Tibial artery (tissue), 4 donors: ENCODE data around the gene GAMT.

Experiments
- DNase-seq, 2 donors: peaks; one replicate each; pipeline ENCODE4 v3.0.0-alpha.2; 2019
- H3K27ac ChIP-seq, 2 donors: fragments of 200-600 bp; sonication (generic) in 1 of 2; 1 replicate in 1 of 2; 2 replicates in 1 of 2; pipeline ENCODE4 v1.5.1; 2018 to 2019; ENCODE audit warnings: mild to moderate bottlenecking in 1 of 2
- H3K27me3 ChIP-seq, 2 donors: fragments of 200-600 bp; sonication (generic) in 1 of 2; one replicate each; pipeline versions ENCODE4 v1.5.1 to v1.6.0; 2016 to 2019
- H3K36me3 ChIP-seq, 3 donors: fragments of 200-600 bp; sonication (generic) in 2 of 3; one replicate each; pipeline ENCODE4 v1.5.1; 2016 to 2019; ENCODE audit warnings: mild to moderate bottlenecking in 2 of 3
- H3K4me1 ChIP-seq, 4 donors: fragments of 200-600 bp; sonication (generic) in 2 of 4; 1 replicate in 3 of 4; 2 replicates in 1 of 4; pipeline ENCODE4 v1.5.1; 2016 to 2019
- H3K4me3 ChIP-seq, 2 donors: fragments of 200-600 bp; sonication (generic) in 1 of 2; 1 replicate in 1 of 2; 2 replicates in 1 of 2; pipeline ENCODE4 v1.5.1; 2018 to 2019; ENCODE audit warnings: mild to moderate bottlenecking in 2 of 2
- H3K9me3 ChIP-seq, 3 donors: fragments of 200-600 bp; sonication (generic) in 1 of 3; one replicate each; pipeline ENCODE4 v1.5.1; 2016 to 2019
- CTCF ChIP-seq, 2 experiments: fragments of 200-600 bp in 1 of 2; fragments of 450-650 bp in 1 of 2; IDR thresholded peaks; one replicate each; pipeline ENCODE4 v1.5.1; 2017 to 2019; ENCODE audit warnings: antibody characterized with exemption in 2 of 2, mild to moderate bottlenecking in 1 of 2, moderate library complexity in 1 of 2
- intact Hi-C: fragments of 100-400 bp; cut with DNase I; formaldehyde crosslinking; loops from one replicate; pipeline ENCODE4 v1.15.0; 2023; ENCODE audit warnings: low total_unique reads

Gene GAMT

GRCh38 chr19:1357531-1358109 lies 43.7 kb downstream of the GAMT start:
- no peak overlapping the region for H3K4me3 ChIP-seq
- H3K27me3 ChIP-seq, result no peaks in the 10 kb centered on the region
- no peak overlapping the region for H3K27ac ChIP-seq
- peaks cover 16 to 38% (median 29%) of the 10 kb centered on the region in 3 donors for H3K36me3 ChIP-seq
- no peaks in the 10 kb centered on the region for H3K9me3 ChIP-seq
- intact Hi-C loops, result loop anchor here (10.0 kb wide), 1 partner anchor 47 kb away; the partner anchor contains the start of genes DAZAP1 and GAMT
- no peak for DNase-seq
- no peak for TF ChIP-seq CTCF (IDR thresholded peaks at IDR 0.05)
- peaks cover 0 to 53% (median 47%) of the 10 kb centered on the region in 4 donors for H3K4me1 ChIP-seq

DNA sequence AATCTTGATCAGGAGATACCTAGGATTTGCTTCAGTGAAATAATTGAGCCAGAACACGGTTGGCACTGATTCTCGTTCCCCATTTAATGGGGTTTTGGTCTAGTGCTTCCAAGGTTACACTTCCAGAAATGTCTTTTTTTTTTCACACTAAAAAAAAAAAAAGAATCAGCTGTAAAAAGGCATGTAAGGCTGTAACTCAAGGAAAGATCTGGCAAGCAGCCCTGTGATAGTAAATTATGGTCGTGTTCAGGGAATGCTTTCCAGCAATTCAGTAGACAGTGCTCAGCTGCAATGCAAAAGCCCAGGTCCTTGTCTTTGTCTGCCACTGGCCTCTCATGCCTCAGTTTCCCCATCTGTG lies 44.9 kb downstream of the GAMT start:
- Histone ChIP-seq H3K4me1 (peaks cover 0 to 42% (median 36%) of the 10 kb centered on the region in 4 donors), H3K27ac (peak overlapping the region; percentile 94 to 96), H3K27me3 (no peaks in the 10 kb centered on the region), H3K4me3 (peak overlapping the region; percentile 79 to 97), H3K9me3 (no peaks in the 10 kb centered on the region), H3K36me3 (peaks cover 12 to 30% (median 23%) of the 10 kb centered on the region in 3 donors)
- DNase-seq, result no peak
- intact Hi-C loops, result loop anchor here (10.0 kb wide), 1 partner anchor 48 kb away; the partner anchor contains the start of genes DAZAP1 and GAMT
- TF ChIP-seq CTCF (IDR thresholded peaks at IDR 0.05), result no peak

DNA sequence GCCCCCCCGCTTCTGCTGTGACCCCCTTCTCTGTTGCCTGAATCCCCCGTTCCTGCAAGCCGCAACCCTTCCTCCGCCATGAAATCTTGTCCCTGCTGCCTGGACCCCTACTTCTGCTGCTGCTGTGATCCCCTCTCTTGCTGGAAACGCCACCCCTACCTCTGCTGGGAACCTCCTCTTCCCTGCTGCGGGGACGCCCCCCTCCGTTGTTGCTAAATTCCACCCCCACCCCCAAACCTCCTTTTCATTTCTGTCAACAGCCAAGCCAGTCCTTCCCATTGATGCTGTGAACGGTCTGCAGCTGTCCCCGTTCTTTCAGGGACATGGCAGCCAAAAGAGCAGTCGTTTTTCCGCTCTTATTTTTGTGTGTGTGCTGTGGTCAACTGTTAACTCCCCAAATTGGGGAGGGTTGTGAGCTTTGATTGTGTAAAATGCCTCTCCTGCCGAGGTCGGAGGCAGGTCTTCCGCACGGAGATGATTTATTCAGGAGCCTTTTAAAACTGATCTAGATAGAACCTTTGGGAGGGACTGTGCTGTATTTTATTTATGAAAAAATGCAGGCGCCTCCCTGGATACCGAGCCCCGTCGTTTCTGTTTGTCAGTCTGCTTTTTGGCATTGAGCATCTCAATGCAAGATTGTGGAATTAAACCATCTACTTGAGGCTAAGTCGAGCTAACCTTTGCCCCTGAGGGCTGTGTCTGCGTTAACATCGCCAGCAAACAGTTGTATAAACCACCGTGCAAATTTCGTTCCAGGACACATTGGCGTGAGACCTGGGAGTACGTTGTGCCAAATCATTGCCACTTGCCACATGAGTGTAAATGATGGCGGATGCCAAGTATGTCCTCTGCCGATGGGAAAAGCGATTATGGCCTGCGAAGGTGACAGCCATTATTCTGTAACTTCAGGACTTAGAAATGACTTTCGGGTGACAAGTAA lies 45.5 kb downstream of the GAMT start:
- peaks cover 0 to 35% (median 30%) of the 10 kb centered on the region in 4 donors for H3K4me1 ChIP-seq
- TF ChIP-seq CTCF (IDR thresholded peaks at IDR 0.05), result no peak
- peak overlapping the region; percentile 94 to 96 for H3K27ac ChIP-seq
- no peaks in the 10 kb centered on the region for H3K27me3 ChIP-seq
- intact Hi-C loops, result loop anchor here (10.0 kb wide), 1 partner anchor 49 kb away; the partner anchor contains the start of genes DAZAP1 and GAMT
- no peaks in the 10 kb centered on the region for H3K9me3 ChIP-seq
- peak overlapping the region; percentile 79 to 97 for H3K4me3 ChIP-seq
- H3K36me3 ChIP-seq, result peaks cover 12 to 30% (median 23%) of the 10 kb centered on the region in 3 donors
- DNase-seq, result no peak

- peaks cover 0 to 28% (median 23%) of the 10 kb centered on the region in 4 donors for H3K4me1 ChIP-seq
- no peaks in the 10 kb centered on the region for H3K9me3 ChIP-seq
- peak in 1 of 2 experiments; percentile 3 for TF ChIP-seq CTCF (IDR thresholded peaks at IDR 0.05)
- no peaks in the 10 kb centered on the region for H3K27me3 ChIP-seq
- peak overlapping the region; percentile 79 to 97 for H3K4me3 ChIP-seq
- H3K27ac ChIP-seq, result peak overlapping the region; percentile 94 to 96
- peaks cover 12 to 23% (median 22%) of the 10 kb centered on the region in 3 donors for H3K36me3 ChIP-seq
- no peak for DNase-seq
- intact Hi-C loops, result loop anchor here (10.0 kb wide), 1 partner anchor 50 kb away; the partner anchor contains the start of genes DAZAP1 and GAMT
Observed at GRCh38 chr19:1354970-1355567, 46.3 kb downstream of the GAMT start.

- intact Hi-C loops, result loop anchor here (10.0 kb wide), 1 partner anchor 52 kb away; the partner anchor contains the start of genes DAZAP1 and GAMT
- Histone ChIP-seq H3K27ac (peak overlapping the region; percentile 94 to 97), H3K9me3 (no peaks in the 10 kb centered on the region), H3K36me3 (peaks cover 5 to 9% (median 7%) of the 10 kb centered on the region in 3 donors), H3K27me3 (no peaks in the 10 kb centered on the region), H3K4me1 (peaks cover 0 to 26% (median 23%) of the 10 kb centered on the region in 4 donors), H3K4me3 (no peak overlapping the region)
- DNase-seq, result no peak
- no peak for TF ChIP-seq CTCF (IDR thresholded peaks at IDR 0.05)
Observed at GRCh38 chr19:1353144-1353543, 48.2 kb downstream of the GAMT start.
